GM23248 (cell line): ENCODE results near the gene PRSS57.

Experiments
- EZH2 ChIP-seq: fragments of 200-600 bp; sonication (generic); IDR thresholded peaks from 2 replicates; pipeline ENCODE4 v1.6.1; 2018; ENCODE audit warnings: antibody characterized with exemption, mild to moderate bottlenecking; ENCODE audit not compliant: insufficient read depth, poor library complexity, severe bottlenecking
- EZH2phosphoT487 ChIP-seq: fragments of 200-600 bp; sonication (generic); IDR thresholded peaks from 2 replicates; pipeline ENCODE4 v1.6.1; 2018; ENCODE audit warnings: antibody characterized with exemption, moderate library complexity, mild to moderate bottlenecking, low read depth; ENCODE audit not compliant: insufficient read depth

DNA sequence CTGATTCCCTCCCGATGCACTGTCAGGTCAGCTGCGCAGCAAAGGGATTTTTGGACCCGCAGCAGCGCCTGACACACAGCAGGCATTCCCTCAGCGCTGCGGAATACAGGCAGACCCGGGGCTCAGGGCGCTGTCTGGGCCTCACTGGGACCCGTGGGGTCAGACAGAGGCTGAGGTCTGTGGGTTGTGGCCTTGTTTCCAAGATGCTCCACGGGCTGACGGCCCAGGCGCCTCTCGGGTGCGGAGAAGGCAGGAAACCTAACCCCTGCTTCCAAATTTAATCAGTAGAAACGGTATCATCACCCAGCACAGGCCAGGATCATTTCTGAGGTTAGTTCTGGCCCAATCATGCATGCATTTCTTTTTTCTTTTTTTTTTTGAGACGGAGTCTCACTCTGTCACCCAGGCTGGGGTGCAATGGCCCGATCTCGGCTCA, 31.6 kb downstream of the PRSS57 start:
- TF ChIP-seq EZH2phosphoT487 (no peak), EZH2 (no peak)
